ENCODE results near the gene SNTG2.
A peak's percentile ranks its signal among the peaks of the same experiment; 100 is the strongest.
"Not testable (repeated sequence)": the region's sequence is repeated elsewhere in the genome, so short reads cannot be mapped to it uniquely, and the experiment has no call there.

Gene SNTG2

DNA sequence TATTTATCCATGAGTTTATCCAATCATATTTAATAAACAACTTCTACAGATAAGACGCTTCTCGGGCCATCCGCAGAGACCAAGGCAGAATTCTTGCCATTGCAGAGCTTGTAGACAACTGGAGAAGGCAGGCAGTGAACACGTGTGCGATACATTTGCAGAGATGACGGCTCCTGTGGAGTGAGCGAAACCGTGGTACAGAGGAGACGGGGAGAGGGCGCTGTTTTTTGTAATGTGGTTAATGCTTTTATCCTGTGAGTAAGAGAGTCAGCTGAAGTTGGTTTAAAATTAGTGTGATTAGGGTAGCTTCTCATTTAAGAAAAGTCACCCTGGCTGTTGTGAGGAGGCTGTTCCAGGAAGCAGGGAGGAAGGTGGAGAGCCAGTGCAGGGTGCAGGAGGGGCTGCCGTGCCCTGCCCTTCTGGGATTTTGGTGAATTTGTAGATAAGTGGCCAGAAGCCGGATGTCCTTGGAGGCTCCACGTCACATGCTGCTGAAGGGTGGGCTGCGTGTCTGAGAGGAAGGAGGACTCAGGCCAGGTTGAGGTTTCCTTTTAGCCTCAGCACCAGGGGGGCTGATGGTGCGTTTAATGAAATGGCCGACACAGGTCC is 151.4 kb downstream of the SNTG2 start:
- no peak for DNase-seq

GRCh38 chr2:1104364-1104763 is 153.7 kb downstream of the SNTG2 start:
- DNase-seq = no peak

DNA sequence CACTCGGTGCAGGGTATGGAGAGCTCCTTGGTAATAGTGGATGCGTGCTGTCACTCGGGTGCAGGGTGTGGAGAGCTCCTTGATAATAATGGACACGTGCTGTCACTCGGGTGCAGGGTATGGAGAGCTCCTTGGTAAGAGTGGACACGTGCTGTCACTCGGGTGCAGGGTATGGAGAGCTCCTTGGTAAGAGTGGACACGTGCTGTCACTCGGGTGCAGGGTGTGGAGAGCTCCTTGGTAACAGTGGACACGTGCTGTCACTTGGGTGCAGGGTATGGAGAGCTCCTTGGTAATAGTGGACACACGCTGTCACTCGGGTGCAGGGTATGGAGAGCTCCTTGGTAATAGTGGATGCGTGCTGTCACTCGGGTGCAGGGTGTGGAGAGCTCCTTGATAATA is 155.7 kb downstream of the SNTG2 start:
- DNase-seq = not testable (repeated sequence)

GRCh38 chr2:1115843-1116539 is 165.3 kb downstream of the SNTG2 start:
- DNase-seq = no peak

DNA sequence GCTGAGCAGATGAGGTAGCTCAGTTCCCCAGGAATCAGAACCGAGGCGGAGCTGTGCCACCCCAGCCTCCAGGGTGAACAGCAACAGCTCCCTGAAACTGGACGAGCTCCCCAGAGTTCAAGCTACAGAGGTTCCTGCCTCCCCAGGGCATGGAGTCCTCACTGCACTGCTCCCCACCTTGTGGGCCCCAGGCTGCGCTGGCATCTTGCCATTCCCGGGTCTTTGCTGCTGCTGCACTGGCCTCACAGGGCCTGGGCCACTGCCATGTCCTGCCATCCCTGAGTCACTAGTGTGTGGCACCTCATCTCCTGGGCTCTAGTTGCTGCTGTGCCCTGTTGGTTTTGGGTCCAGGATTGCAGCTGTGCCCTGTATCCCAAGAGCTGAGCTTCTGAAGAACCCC is 166.9 kb downstream of the SNTG2 start:
- no peak for DNase-seq

DNA sequence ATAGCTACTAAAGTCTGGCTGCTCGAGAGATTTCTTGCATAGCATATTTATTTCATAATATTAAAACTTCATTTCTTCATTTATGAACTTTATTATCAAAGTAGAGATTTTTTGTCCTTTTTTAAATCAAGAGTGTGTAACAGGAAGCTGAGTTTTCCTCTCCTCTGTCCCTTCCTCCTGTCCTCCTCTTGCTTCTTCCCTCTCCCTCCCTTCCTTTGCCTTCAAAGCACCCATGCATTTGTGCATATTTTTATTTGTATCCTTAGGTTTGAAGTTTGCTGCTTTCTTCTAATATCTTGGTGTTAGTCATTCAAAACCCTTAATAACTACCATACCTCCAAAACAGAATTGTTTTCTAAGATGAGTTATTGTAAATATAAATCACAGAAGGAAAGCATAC is 174.6 kb downstream of the SNTG2 start:
- no peak for DNase-seq

DNA sequence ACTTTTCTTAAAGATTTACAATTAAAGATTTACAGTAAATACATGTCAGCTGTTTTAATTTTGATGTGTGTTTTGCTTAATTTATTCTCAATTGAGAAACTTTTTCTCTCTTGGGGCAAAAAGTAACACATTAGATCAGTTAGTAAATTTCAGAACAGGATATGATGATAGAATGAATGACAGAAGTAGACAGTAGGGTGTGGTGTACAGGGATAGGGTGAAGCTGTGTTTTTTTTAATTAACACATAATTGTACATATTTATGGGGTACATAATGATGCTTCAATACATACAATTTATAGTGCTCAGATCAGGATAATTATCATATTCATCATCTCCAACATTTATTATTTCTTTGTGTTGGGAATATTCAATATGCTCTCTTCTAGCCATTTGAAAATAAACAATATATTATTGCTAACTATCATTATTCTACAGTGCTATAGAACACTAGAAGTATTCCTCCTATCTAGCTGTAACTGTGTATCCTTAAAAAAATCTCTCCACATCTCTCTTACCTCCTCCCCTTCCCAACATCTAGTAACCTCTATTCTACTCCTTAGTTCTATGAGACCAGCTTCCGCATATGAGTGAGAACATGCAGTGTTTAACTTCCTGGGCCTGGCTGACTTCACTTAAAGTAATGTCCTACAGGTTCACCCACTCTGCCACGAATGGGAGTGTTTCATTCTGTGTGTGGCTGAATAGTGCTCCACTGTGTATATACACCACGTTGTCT is 175.2 kb downstream of the SNTG2 start:
- no peak for DNase-seq

GRCh38 chr2:1129982-1130381 is 179.3 kb downstream of the SNTG2 start:
- no peak for DNase-seq

DNA sequence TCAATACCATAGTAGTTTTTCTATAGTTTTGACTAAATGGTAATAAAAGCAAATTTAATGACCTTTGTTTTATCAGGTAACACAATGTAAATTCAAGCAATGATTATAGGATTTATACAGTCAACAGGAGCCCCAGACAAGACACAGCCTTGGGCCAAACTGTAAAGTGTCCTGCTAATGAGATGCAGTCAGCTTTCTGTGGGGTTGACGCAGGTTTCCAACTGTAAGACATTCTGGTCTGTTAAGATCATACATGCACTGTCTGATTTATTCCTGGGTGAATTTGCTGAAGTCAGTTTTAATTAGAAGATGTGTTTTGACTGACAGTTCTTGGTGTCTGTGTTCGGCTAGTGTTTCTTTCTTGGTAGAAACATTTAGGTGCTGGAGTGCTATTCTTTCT is 180.3 kb downstream of the SNTG2 start:
- DNase-seq = no peak

- no peak for DNase-seq
Observed at GRCh38 chr2:1132328-1132969, 181.8 kb downstream of the SNTG2 start.

DNA sequence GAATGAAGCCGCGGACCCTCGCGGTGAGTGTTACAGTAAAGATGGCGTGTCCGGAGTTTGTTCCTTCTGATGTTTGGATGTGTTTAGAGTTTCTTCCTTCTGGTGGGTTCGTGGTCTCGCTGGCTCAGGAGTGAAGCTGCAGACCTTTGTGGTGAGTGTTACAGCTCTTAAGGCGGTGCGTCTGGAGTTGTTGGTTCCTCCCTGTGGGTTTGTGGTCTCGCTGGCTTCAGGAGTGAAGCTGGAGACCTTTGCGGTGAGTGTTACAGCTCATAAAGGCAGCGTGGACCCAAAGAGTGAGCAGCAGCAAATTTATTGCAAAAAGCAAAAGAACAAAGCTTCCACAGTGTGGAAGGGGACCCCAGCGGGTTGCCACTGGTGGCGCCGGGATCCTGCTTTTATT is 183.2 kb downstream of the SNTG2 start:
- not testable (repeated sequence) for DNase-seq

DNA sequence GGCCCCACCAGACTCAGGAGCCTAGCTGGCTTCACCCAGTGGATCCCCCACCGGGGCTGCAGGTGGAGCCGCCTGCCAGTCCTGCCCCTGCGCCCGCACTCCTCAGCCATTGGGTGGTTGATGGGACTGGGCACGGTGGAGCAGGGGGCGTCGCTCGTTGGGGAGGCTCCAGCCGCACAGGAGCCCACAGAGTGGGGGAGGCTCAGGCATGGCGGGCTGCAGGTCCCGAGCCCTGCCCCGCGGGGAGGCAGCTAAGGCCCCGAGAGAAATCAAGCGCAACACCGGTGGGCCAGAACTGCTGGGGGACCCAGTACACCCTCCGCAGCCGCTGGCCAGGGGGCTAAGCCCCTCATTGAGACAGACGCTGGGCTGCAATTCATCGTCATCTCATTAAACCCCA is 184.0 kb downstream of the SNTG2 start:
- no peak for DNase-seq

GRCh38 chr2:1136067-1136466 is 185.4 kb downstream of the SNTG2 start:
- DNase-seq = no peak

DNA sequence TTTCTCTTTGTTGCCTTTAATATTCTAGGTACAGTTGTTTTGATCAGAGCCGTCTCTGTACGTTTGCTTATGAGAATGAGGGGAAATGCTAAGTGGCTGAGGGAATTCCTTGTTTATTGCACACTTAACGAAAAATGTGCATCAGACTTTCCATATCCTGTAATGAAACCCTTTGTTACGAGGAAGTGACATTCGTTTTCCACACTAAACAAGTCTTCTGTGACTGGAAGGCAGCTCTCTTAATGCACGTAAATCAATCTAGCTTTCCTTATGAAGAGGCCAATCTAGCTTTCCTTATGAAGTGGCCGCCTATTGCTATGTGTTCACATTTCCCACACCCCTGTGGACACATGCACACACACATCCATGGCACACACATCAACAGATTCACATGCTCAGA is 186.2 kb downstream of the SNTG2 start:
- DNase-seq = no peak

- no peak for DNase-seq
Observed at GRCh38 chr2:1137264-1137663, 186.6 kb downstream of the SNTG2 start.

GRCh38 chr2:1137913-1138391 is 187.3 kb downstream of the SNTG2 start:
- DNase-seq = no peak

DNA sequence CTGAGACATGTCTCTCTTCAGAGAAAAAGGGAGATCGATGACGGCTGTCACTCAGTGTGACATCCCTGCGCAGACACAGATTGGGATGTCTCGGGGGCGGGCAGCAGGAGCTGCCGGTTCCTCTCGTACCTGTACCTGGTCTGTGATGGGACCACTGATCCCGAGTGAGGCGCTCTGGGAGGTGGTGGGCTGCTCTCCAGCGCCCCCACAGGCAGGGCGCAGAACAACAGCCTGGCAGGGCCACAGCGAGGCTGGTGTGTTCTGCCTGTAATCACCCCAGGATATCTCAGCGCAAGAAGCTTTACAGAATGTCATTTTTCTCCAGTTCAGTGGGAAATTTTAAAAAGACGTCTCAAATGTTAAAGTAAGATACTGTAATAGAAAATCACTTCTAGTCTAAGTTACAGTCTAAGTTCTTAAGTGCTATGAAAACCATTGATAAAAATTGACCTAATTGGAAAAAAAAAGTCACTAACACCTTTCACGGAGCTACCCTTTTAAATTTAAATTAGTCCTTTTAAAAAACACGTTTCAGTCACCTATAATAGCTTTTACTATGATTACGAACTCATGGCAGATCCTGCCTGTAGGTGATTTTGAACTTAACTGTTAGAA is 189.8 kb downstream of the SNTG2 start:
- DNase-seq = peak; percentile 3

DNA sequence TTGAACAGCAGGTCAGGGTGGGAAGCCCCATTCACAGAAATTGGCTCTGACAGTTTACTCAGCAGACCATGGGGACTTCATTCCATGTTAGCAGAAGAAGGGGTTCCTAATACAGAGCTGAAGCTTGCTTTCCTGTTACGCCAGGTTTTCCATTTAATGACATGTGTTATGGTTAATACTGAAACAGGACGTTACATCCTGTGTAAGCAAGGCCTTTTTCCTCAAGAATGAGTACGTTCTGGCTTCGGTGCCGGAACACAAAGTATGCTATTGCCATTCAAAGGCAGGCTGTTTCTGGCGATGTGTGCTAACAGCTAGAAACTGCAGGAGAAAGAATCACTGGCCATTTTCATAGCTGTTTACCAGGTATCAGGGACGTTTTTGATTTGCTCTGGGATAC is 190.4 kb downstream of the SNTG2 start:
- no peak for DNase-seq

DNA sequence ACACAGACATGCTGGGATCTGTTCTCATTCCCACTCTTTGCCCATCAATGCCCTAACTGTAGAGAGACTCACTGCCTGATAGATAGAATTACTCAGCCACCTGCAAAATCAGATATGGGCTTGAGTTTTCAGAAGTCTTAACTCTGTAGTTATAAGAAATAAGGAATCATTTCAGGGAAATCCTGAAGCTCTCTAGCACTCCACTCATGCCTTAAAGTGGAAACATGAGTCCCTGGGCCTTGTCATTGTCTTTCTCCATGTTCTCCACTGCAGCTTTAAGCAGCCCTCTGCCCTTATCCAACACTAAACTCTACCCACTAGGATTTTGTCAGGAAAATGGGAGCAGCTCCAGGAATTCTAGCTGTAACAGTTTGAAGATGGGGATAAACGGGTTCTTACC is 192.5 kb downstream of the SNTG2 start:
- DNase-seq = no peak

- no peak for DNase-seq
Observed at GRCh38 chr2:1147873-1148612, 197.4 kb downstream of the SNTG2 start.

- DNase-seq = no peak
Observed at GRCh38 chr2:1150724-1151511, 200.3 kb downstream of the SNTG2 start.

- DNase-seq = no peak
Observed at GRCh38 chr2:1152375-1152774, 201.7 kb downstream of the SNTG2 start.

All from NCI-H146 (cell line).